Cardiac muscle cell (in vitro differentiated cells and primary cell): ENCODE measurements around the gene SMU1. TPM values are rescaled to one million over a fixed set of nuclear protein-coding genes. Genes with fewer than 3 reads are reported as not detected.
A peak's percentile ranks its signal among the peaks of the same experiment; 100 is the strongest.

Experiments used
- DNase-seq, 2 donors: peaks; one replicate each; pipeline versions ENCODE4 v3.0.0 to v3.0.0-alpha.2; 2010 to 2017; ENCODE audit warnings: low read depth in 1 of 2, low spot score in 1 of 2
- H3K27ac ChIP-seq: fragments of 200-600 bp; sonication (generic); 2 replicates; pipeline ENCODE4 v1.5.1; 2016
- H3K27me3 ChIP-seq: fragments of 200-600 bp; sonication (generic); 2 replicates; pipeline ENCODE4 v1.6.0; 2016; ENCODE audit warnings: control low read depth
- H3K36me3 ChIP-seq: fragments of 200-600 bp; sonication (generic); 2 replicates; pipeline ENCODE4 v1.5.1; 2016; ENCODE audit warnings: control low read depth
- H3K4me1 ChIP-seq: fragments of 200-600 bp; sonication (generic); 2 replicates; pipeline ENCODE4 v1.8.1; 2017; ENCODE audit warnings: low read depth, mild to moderate bottlenecking, mixed run types
- H3K4me3 ChIP-seq: fragments of 200-600 bp; sonication (generic); 2 replicates; pipeline ENCODE4 v1.5.1; 2016; ENCODE audit warnings: mild to moderate bottlenecking
- H3K9me3 ChIP-seq: fragments of 200-600 bp; sonication (generic); 2 replicates; pipeline ENCODE4 v1.5.1; 2017; ENCODE audit warnings: low read depth, mild to moderate bottlenecking, control low read depth
- polyA plus RNA-seq: library from polyadenylated mRNA; unstranded; fragments of >200 nt; fragmentation: Nextera tagmentation; extraction: Ambion mirVana; gene quantifications from 2 replicates; pipeline ENCODE4 v1.2.1, GENCODE V29; 2016
- total RNA-seq: library from RNA; depleted of rRNA; stranded (reverse); fragments of >200 nt; gene quantifications from 2 replicates; pipeline ENCODE4 v1.2.3, GENCODE V29; 2016
- TF ChIP-seq, protein P1 (sequence below): IDR thresholded peaks from 2 replicates; pipeline ENCODE4 v1.5.1; 2012; ENCODE audit warnings: low read depth, mild to moderate bottlenecking, low read length

Gene SMU1
- total and polyA plus RNA-seq, 2 experiments from 2014 or later, result 16.4 TPM

DNA sequence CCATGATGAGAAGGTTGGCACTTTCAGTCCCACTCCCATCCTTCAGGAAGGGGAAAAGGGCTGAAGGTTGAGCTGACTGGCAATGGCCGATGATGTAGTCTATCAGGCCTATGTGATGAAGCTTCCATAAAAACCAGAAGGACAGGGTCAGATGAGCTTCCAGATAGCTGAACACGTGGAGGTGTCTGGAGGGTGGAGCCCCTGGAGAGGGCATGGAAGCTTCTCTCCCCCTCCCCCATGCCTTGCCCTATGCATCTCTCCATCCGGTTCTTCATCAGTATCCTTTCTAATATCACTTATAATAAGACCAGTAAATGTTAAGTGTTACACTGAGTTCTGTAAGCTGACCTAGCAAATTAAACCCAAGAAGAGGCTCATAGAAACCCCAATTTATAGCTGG is 32.6 kb upstream of the SMU1 start:
- H3K4me1 ChIP-seq, result peaks cover 4% of the 10 kb centered on the region
- no peaks in the 10 kb centered on the region for H3K9me3 ChIP-seq
- H3K27me3 ChIP-seq, result no peaks in the 10 kb centered on the region
- H3K4me3 ChIP-seq, result no peak overlapping the region
- peaks cover 11% of the 10 kb centered on the region for H3K36me3 ChIP-seq
- no peak for DNase-seq
- peak overlapping the region; percentile 39 for H3K27ac ChIP-seq
- TF ChIP-seq, protein P1, sequence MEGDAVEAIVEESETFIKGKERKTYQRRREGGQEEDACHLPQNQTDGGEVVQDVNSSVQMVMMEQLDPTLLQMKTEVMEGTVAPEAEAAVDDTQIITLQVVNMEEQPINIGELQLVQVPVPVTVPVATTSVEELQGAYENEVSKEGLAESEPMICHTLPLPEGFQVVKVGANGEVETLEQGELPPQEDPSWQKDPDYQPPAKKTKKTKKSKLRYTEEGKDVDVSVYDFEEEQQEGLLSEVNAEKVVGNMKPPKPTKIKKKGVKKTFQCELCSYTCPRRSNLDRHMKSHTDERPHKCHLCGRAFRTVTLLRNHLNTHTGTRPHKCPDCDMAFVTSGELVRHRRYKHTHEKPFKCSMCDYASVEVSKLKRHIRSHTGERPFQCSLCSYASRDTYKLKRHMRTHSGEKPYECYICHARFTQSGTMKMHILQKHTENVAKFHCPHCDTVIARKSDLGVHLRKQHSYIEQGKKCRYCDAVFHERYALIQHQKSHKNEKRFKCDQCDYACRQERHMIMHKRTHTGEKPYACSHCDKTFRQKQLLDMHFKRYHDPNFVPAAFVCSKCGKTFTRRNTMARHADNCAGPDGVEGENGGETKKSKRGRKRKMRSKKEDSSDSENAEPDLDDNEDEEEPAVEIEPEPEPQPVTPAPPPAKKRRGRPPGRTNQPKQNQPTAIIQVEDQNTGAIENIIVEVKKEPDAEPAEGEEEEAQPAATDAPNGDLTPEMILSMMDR, result no peak

DNA sequence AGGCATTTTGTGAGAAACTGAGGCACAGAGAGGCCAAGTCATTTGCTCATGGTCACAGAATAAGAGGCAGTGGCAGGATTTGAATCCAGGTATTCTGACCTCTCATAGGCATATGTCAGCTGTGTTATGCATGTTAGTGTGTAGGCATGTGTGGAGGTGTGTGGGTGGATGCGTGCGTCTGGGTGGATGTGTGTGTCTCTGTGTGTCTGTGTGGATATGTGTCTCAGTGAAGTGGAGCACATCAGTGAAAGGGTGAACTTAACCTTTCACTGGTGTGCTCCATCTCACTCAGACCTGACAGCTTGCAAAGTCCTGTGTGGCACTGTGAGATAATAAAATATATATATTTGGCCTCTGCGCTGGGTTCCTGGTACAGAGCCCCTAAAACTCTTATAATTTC is 32.0 kb upstream of the SMU1 start:
- H3K4me1 ChIP-seq, result peaks cover 4% of the 10 kb centered on the region
- H3K36me3 ChIP-seq, result peaks cover 11% of the 10 kb centered on the region
- H3K27ac ChIP-seq, result peak overlapping the region; percentile 39
- no peak for DNase-seq
- H3K27me3 ChIP-seq, result no peaks in the 10 kb centered on the region
- H3K9me3 ChIP-seq, result no peaks in the 10 kb centered on the region
- TF ChIP-seq, protein P1, result no peak
- H3K4me3 ChIP-seq, result no peak overlapping the region

DNA sequence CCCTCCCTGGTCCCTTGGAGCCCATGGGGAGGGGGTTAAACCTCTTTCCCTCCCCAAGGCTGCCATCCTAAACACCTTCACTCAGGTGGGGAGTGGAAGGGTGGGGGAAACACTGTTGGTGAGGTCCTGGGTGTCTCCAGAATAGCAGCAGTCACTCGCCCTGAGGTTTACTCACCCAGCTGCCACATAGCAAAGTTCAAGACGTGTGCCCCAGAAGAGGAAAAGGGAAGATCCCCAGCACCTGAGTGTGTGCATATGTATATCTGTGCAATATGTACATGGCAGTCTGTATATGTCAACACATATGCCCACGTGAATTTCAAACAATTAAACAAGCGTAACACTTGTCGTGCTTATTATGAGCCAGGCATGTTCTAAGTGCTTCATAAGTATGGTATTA is 31.3 kb upstream of the SMU1 start:
- TF ChIP-seq, protein P1, result no peak
- peaks cover 4% of the 10 kb centered on the region for H3K4me1 ChIP-seq
- no peaks in the 10 kb centered on the region for H3K9me3 ChIP-seq
- peaks cover 8% of the 10 kb centered on the region for H3K36me3 ChIP-seq
- H3K4me3 ChIP-seq, result no peak overlapping the region
- H3K27me3 ChIP-seq, result no peaks in the 10 kb centered on the region
- no peak for DNase-seq
- H3K27ac ChIP-seq, result no peak overlapping the region

GRCh38 chr9:33106827-33107621 is 30.6 kb upstream of the SMU1 start:
- H3K27ac ChIP-seq, result no peak overlapping the region
- no peaks in the 10 kb centered on the region for H3K9me3 ChIP-seq
- peaks cover 4% of the 10 kb centered on the region for H3K4me1 ChIP-seq
- peak in 1 of 2 donors; percentile 95 for DNase-seq
- no peak overlapping the region for H3K4me3 ChIP-seq
- no peaks in the 10 kb centered on the region for H3K27me3 ChIP-seq
- H3K36me3 ChIP-seq, result peaks cover 3% of the 10 kb centered on the region
- TF ChIP-seq, protein P1, result no peak

GRCh38 chr9:33106372-33106771 is 29.9 kb upstream of the SMU1 start:
- TF ChIP-seq, protein P1, result no peak

More at GRCh38 chr9:33106372-33106771, 29.9 kb upstream of the SMU1 start:
- no peaks in the 10 kb centered on the region for H3K9me3 ChIP-seq
- peaks cover 4% of the 10 kb centered on the region for H3K4me1 ChIP-seq
- H3K36me3 ChIP-seq, result no peaks in the 10 kb centered on the region
- no peak for DNase-seq
- H3K27me3 ChIP-seq, result no peaks in the 10 kb centered on the region
- no peak overlapping the region for H3K27ac ChIP-seq
- H3K4me3 ChIP-seq, result no peak overlapping the region
